CD8-positive, alpha-beta memory T cell (primary cell): ENCODE results near the gene PSMC3IP. TPM values are rescaled to one million over a fixed set of nuclear protein-coding genes. Genes with fewer than 3 reads are reported as not detected.
A peak's percentile ranks its signal among the peaks of the same experiment; 100 is the strongest.

Experiments used
- CTCF ChIA-PET: fragments of 350-600 bp; sonication (Branson Sonifier 250); formaldehyde crosslinking; loops from one replicate; lab custom pipeline; 2021; ENCODE audit warnings: antibody characterized with exemption; lab: Charles Lee
- POLR2A ChIA-PET: fragments of 350-600 bp; sonication (Branson Sonifier 250); formaldehyde crosslinking; loops from one replicate; lab custom pipeline; 2021; ENCODE audit warnings: antibody characterized with exemption; lab: Charles Lee
- DNase-seq, 5 donors: peaks; one replicate each; pipeline versions ENCODE4 v3.0.0 to v3.0.0-alpha.2; 2020 to 2022; ENCODE audit warnings: mixed read lengths in 1 of 5
- H3K27ac ChIP-seq: one replicate; pipeline ENCODE4 v1.7.0; 2013; ENCODE audit warnings: low read depth, mild to moderate bottlenecking, low read length, moderate library complexity
- H3K27me3 ChIP-seq: 2 replicates; pipeline ENCODE4 v1.7.0; 2013; ENCODE audit warnings: low read length, mild to moderate bottlenecking; ENCODE audit not compliant: insufficient read depth, poor library complexity, severe bottlenecking
- H3K36me3 ChIP-seq: 2 replicates; pipeline ENCODE4 v1.7.0; 2013; ENCODE audit warnings: mild to moderate bottlenecking, low read length, moderate library complexity; ENCODE audit not compliant: insufficient read depth
- H3K4me1 ChIP-seq: 2 replicates; pipeline ENCODE4 v1.7.0; 2013; ENCODE audit warnings: mild to moderate bottlenecking, low read length, moderate library complexity; ENCODE audit not compliant: insufficient read depth
- H3K4me3 ChIP-seq: 2 replicates; pipeline ENCODE4 v1.7.0; 2013; ENCODE audit warnings: mild to moderate bottlenecking, low read length
- H3K9me3 ChIP-seq: 2 replicates; pipeline ENCODE4 v1.7.0; 2013; ENCODE audit warnings: mild to moderate bottlenecking, low read length
- H3K27ac Mint-ChIP-seq, 8 donors: one replicate each; pipeline ENCODE4 v1.8.0; 2020 to 2021; ENCODE audit warnings: mixed read lengths in 8 of 8, mild to moderate bottlenecking in 6 of 8, inconsistent platforms in 3 of 8, moderate library complexity in 3 of 8
- H3K27me3 Mint-ChIP-seq, 2 donors: one replicate each; pipeline ENCODE4 v1.8.0; 2020 to 2021; ENCODE audit warnings: mixed read lengths in 2 of 2, mild to moderate bottlenecking in 1 of 2, moderate library complexity in 1 of 2
- H3K36me3 Mint-ChIP-seq, 3 donors: one replicate each; pipeline ENCODE4 v1.8.0; 2020 to 2021; ENCODE audit warnings: mixed read lengths in 3 of 3, inconsistent platforms in 1 of 3, mild to moderate bottlenecking in 1 of 3
- H3K4me1 Mint-ChIP-seq, 3 donors: one replicate each; pipeline ENCODE4 v1.8.0; 2020 to 2021; ENCODE audit warnings: mixed read lengths in 3 of 3, inconsistent platforms in 1 of 3, mild to moderate bottlenecking in 1 of 3
- H3K4me3 Mint-ChIP-seq, 7 donors: one replicate each; pipeline ENCODE4 v1.8.0; 2020 to 2021; ENCODE audit warnings: mixed read lengths in 7 of 7, mild to moderate bottlenecking in 6 of 7, moderate library complexity in 4 of 7, inconsistent platforms in 2 of 7
- H3K9me3 Mint-ChIP-seq, 5 donors: one replicate each; pipeline ENCODE4 v1.8.0; 2020 to 2022; ENCODE audit warnings: mixed read lengths in 5 of 5, mild to moderate bottlenecking in 3 of 5, moderate library complexity in 2 of 5, inconsistent platforms in 1 of 5
- polyA plus RNA-seq: library from polyadenylated mRNA; unstranded; fragments of 300-500 nt; fragmentation: Illumina TruSeq; gene quantifications from one replicate; pipeline ENCODE4 v1.2.3, GENCODE V29; 2021
- total RNA-seq, 2 experiments: library from RNA; stranded (reverse); gene quantifications; one replicate each; pipeline ENCODE4 v1.2.3, GENCODE V29; 2021

The PSMC3IP gene
- total and polyA plus RNA-seq, 3 experiments from 2014 or later, result 0.83 to 36.2 (median 35.9) TPM

- no peak overlapping the region for H3K4me3 Mint-ChIP-seq
- H3K9me3 Mint-ChIP-seq, result no peaks in the 10 kb centered on the region
- peak overlapping the region in 2 of 8 donors; percentile 4 to 66 for H3K27ac Mint-ChIP-seq
- Histone ChIP-seq H3K36me3 (peaks cover 76% of the 10 kb centered on the region), H3K27ac (no peak overlapping the region), H3K4me3 (no peak overlapping the region), H3K4me1 (no peaks in the 10 kb centered on the region), H3K27me3 (no peaks in the 10 kb centered on the region), H3K9me3 (no peaks in the 10 kb centered on the region)
- CTCF ChIA-PET, result no interaction called here
- POLR2A ChIA-PET, result no interaction called here
- DNase-seq, result no peak
- H3K36me3 Mint-ChIP-seq, result peaks cover 3 to 98% (median 15%) of the 10 kb centered on the region in 3 donors
- H3K4me1 Mint-ChIP-seq, result peaks cover 1 to 7% (median 6%) of the 10 kb centered on the region in 3 donors
- no peaks in the 10 kb centered on the region for H3K27me3 Mint-ChIP-seq
These were observed 7.4 kb upstream of the PSMC3IP start for GRCh38 chr17:42584880-42585279.

DNA sequence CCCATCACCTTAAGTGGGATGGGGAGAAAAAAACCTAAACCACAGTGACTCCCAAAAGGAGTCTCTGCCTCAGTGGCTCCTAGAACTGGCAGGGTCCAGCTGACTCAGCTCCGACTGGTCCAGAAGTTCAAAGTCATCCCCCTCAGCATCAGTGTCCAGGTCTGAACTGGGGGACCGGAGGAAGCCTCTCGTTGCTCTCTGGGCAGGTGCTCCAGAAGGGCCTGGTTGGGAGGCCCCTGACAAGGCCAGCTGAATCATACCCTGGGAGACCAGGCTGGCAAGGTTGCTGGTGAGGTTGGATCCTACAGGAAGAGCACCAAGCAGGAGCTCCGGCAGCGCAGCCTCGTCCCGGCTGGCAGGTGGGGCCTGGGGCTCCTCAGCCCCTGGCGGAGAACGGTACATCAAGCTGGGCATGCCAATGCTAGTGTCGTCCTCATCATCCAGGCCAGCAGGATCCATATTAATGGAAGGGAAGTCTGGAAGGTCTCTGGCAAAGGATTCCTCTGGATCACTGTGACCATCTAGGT, 4.3 kb upstream of the PSMC3IP start:
- peak overlapping the region in 1 of 7 donors; percentile 54 for H3K4me3 Mint-ChIP-seq
- peaks cover 0 to 1% of the 10 kb centered on the region in 2 donors for H3K27me3 Mint-ChIP-seq
- peaks cover 10% of the 10 kb centered on the region for H3K4me1 ChIP-seq
- H3K4me1 Mint-ChIP-seq, result peaks cover 18 to 24% (median 20%) of the 10 kb centered on the region in 3 donors
- no peaks in the 10 kb centered on the region for H3K9me3 ChIP-seq
- peaks cover 3 to 78% (median 12%) of the 10 kb centered on the region in 3 donors for H3K36me3 Mint-ChIP-seq
- H3K4me3 ChIP-seq, result no peak overlapping the region
- peaks cover 66% of the 10 kb centered on the region for H3K36me3 ChIP-seq
- no peaks in the 10 kb centered on the region for H3K27me3 ChIP-seq
- POLR2A ChIA-PET, result interaction anchor here (1.4 kb wide), 1 partner anchor 27 kb away, joined by 4 read pairs; no protein-coding TSS in a partner anchor
- H3K9me3 Mint-ChIP-seq, result no peaks in the 10 kb centered on the region
- DNase-seq, result no peak
- CTCF ChIA-PET, result interaction anchor here (1.4 to 1.5 kb wide), 2 partner anchors 27 to 97 kb away, joined by 3 to 5 read pairs; no protein-coding TSS in a partner anchor
- H3K27ac ChIP-seq, result no peak overlapping the region
- peak overlapping the region in 1 of 8 donors; percentile 38 for H3K27ac Mint-ChIP-seq

- Mint-ChIP-seq H3K9me3 (no peaks in the 10 kb centered on the region), H3K27ac (peak overlapping the region in 6 of 8 donors; percentile 37 to 91 (median 74)), H3K4me1 (peaks cover 26 to 32% (median 30%) of the 10 kb centered on the region in 3 donors), H3K36me3 (peaks cover 3 to 67% (median 10%) of the 10 kb centered on the region in 3 donors), H3K4me3 (peak overlapping the region in 6 of 7 donors; percentile 8 to 69 (median 38)), H3K27me3 (peaks cover 0 to 1% of the 10 kb centered on the region in 2 donors)
- DNase-seq, result no peak
- Histone ChIP-seq H3K27ac (no peak overlapping the region), H3K9me3 (no peaks in the 10 kb centered on the region), H3K4me1 (peaks cover 13% of the 10 kb centered on the region), H3K4me3 (no peak overlapping the region), H3K36me3 (peaks cover 54% of the 10 kb centered on the region), H3K27me3 (no peaks in the 10 kb centered on the region)
- CTCF ChIA-PET, result interaction anchor here (0.7 to 5.5 kb wide), 4 partner anchors 26 to 418 kb away, joined by 3 to 44 read pairs (median 6); partner anchors contain the start of genes CCR10, PLEKHH3 and RPL27
- POLR2A ChIA-PET, result interaction anchor here (0.6 kb wide), 2 partner anchors 20 to 184 kb away, joined by 3 read pairs; no protein-coding TSS in a partner anchor
These were observed 2.4 kb upstream of the PSMC3IP start for GRCh38 chr17:42579794-42580551.

GRCh38 chr17:42578282-42578869, 847 bp upstream of the PSMC3IP start:
- H3K27me3 Mint-ChIP-seq, result peaks cover 0 to 1% of the 10 kb centered on the region in 2 donors
- DNase-seq, result peak; percentile 40 to 76 (median 55)
- H3K27ac ChIP-seq, result peak overlapping the region; percentile 85
- ChIA-PET POLR2A (interaction anchor here (0.6 to 2.6 kb wide), 9 partner anchors 8 to 612 kb away, joined by 3 to 12 read pairs (median 4); partner anchors contain the start of genes MLX, RETREG3 and TUBG1), CTCF (interaction anchor here (0.8 to 5.5 kb wide), 43 partner anchors 8 to 250 kb away, joined by 3 to 44 read pairs (median 5); partner anchors contain the start of genes BECN1, CCR10, COASY and MLX)
- peak overlapping the region; percentile 74 to 99 (median 97) for H3K27ac Mint-ChIP-seq
- H3K4me3 ChIP-seq, result peak overlapping the region; percentile 96
- H3K27me3 ChIP-seq, result no peaks in the 10 kb centered on the region
- peaks cover 13% of the 10 kb centered on the region for H3K4me1 ChIP-seq
- peaks cover 50% of the 10 kb centered on the region for H3K36me3 ChIP-seq
- H3K4me3 Mint-ChIP-seq, result peak overlapping the region; percentile 89 to 99 (median 98)
- peaks cover 29 to 32% (median 30%) of the 10 kb centered on the region in 3 donors for H3K4me1 Mint-ChIP-seq
- no peaks in the 10 kb centered on the region for H3K9me3 ChIP-seq
- no peaks in the 10 kb centered on the region for H3K9me3 Mint-ChIP-seq
- H3K36me3 Mint-ChIP-seq, result peaks cover 3 to 61% (median 7%) of the 10 kb centered on the region in 3 donors

DNA sequence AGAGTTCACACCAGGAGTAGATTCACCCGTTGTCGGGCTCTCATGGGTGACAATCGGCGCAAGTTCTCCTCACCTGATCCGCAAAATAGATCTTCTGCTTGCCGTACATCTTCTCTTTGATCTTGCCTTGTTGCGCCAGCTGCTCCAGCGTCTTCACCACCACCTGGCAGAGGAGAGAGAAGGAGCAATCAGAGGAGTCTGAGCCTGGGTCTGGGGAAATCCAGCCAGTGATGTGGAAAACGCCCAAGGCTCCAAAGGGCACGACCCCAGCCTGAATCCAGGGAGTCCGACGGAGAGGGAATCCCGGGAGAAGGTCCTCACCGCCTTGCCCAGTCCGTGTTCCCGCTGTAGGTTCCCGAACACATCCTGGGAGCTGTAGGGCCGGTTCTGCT, 393 bp downstream of the PSMC3IP start:
- Mint-ChIP-seq H3K27ac (peak overlapping the region in 7 of 8 donors; percentile 74 to 98 (median 85)), H3K27me3 (peaks cover 0 to 1% of the 10 kb centered on the region in 2 donors), H3K36me3 (peaks cover 0 to 61% (median 6%) of the 10 kb centered on the region in 3 donors), H3K9me3 (no peaks in the 10 kb centered on the region), H3K4me1 (peaks cover 30 to 34% (median 31%) of the 10 kb centered on the region in 3 donors), H3K4me3 (peak overlapping the region; percentile 80 to 99 (median 98))
- H3K36me3 ChIP-seq, result peaks cover 49% of the 10 kb centered on the region
- H3K27me3 ChIP-seq, result no peaks in the 10 kb centered on the region
- no peak for DNase-seq
- H3K4me3 ChIP-seq, result peak overlapping the region; percentile 96
- peak overlapping the region; percentile 64 for H3K27ac ChIP-seq
- peaks cover 13% of the 10 kb centered on the region for H3K4me1 ChIP-seq
- no peaks in the 10 kb centered on the region for H3K9me3 ChIP-seq
- CTCF ChIA-PET, result interaction anchor here (0.7 to 5.5 kb wide), 22 partner anchors 7 to 263 kb away, joined by 3 to 44 read pairs (median 7); partner anchors contain the start of genes BECN1, CCR10, COASY and MLX
- POLR2A ChIA-PET, result interaction anchor here (0.8 to 2.6 kb wide), 6 partner anchors 9 to 102 kb away, joined by 3 to 12 read pairs (median 4); partner anchors contain the start of genes MLX, NAGLU, RETREG3 and TUBG1

- Histone ChIP-seq H3K36me3 (peaks cover 46% of the 10 kb centered on the region), H3K9me3 (no peaks in the 10 kb centered on the region), H3K27ac (no peak overlapping the region), H3K4me1 (peaks cover 13% of the 10 kb centered on the region), H3K27me3 (no peaks in the 10 kb centered on the region), H3K4me3 (no peak overlapping the region)
- H3K27me3 Mint-ChIP-seq, result peaks cover 0 to 1% of the 10 kb centered on the region in 2 donors
- H3K36me3 Mint-ChIP-seq, result peaks cover 0 to 62% (median 17%) of the 10 kb centered on the region in 3 donors
- peaks cover 28 to 36% (median 30%) of the 10 kb centered on the region in 3 donors for H3K4me1 Mint-ChIP-seq
- no peak for DNase-seq
- CTCF ChIA-PET, result interaction anchor here (0.6 to 1.4 kb wide), 2 partner anchors 26 to 104 kb away, joined by 4 read pairs; no protein-coding TSS in a partner anchor
- H3K9me3 Mint-ChIP-seq, result no peaks in the 10 kb centered on the region
- POLR2A ChIA-PET, result no interaction called here
- peak overlapping the region in 1 of 8 donors; percentile 84 for H3K27ac Mint-ChIP-seq
- peak overlapping the region in 1 of 7 donors; percentile 74 for H3K4me3 Mint-ChIP-seq
These were observed 3.1 kb downstream of the PSMC3IP start for GRCh38 chr17:42574463-42574862.

- peak overlapping the region in 6 of 8 donors; percentile 14 to 76 (median 53) for H3K27ac Mint-ChIP-seq
- peaks cover 53% of the 10 kb centered on the region for H3K36me3 ChIP-seq
These were observed 4.4 kb downstream of the PSMC3IP start for GRCh38 chr17:42573095-42573494.

More at GRCh38 chr17:42573095-42573494, 4.4 kb downstream of the PSMC3IP start:
- ChIA-PET CTCF (no interaction called here), POLR2A (interaction anchor here (0.5 kb wide), 1 partner anchor 34 kb away, joined by 3 read pairs; no protein-coding TSS in a partner anchor)
- H3K4me3 Mint-ChIP-seq, result peak overlapping the region in 1 of 7 donors; percentile 68
- no peaks in the 10 kb centered on the region for H3K9me3 Mint-ChIP-seq
- no peaks in the 10 kb centered on the region for H3K27me3 ChIP-seq
- no peaks in the 10 kb centered on the region for H3K9me3 ChIP-seq
- H3K4me1 Mint-ChIP-seq, result peaks cover 24 to 37% (median 29%) of the 10 kb centered on the region in 3 donors
- H3K27ac ChIP-seq, result no peak overlapping the region
- H3K27me3 Mint-ChIP-seq, result no peaks in the 10 kb centered on the region
- peaks cover 18% of the 10 kb centered on the region for H3K4me1 ChIP-seq
- H3K4me3 ChIP-seq, result no peak overlapping the region
- no peak for DNase-seq
- peaks cover 0 to 70% (median 17%) of the 10 kb centered on the region in 3 donors for H3K36me3 Mint-ChIP-seq
